ENCODE results near the gene PDE11A.

DNA sequence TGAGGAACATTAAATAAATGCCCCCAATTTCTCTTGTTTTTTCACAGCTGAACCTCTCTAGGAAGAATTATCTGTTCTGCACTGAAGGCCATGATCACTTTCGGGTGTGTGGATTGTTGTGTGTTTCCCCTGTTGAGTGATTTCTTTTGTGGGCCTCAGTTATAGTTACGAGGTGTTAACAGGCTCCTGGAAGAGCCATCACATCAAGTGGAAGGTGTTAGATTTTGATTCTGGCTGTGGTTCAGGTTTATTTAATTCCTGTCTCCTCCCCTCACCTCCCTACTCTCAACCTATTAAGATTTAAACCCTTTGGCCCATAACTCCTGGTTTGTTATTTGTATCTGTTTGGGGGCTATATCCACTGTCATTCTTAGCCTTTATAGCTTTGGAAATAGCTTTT is 497.2 kb downstream of the PDE11A start:
- TF ChIP-seq, protein P1, sequence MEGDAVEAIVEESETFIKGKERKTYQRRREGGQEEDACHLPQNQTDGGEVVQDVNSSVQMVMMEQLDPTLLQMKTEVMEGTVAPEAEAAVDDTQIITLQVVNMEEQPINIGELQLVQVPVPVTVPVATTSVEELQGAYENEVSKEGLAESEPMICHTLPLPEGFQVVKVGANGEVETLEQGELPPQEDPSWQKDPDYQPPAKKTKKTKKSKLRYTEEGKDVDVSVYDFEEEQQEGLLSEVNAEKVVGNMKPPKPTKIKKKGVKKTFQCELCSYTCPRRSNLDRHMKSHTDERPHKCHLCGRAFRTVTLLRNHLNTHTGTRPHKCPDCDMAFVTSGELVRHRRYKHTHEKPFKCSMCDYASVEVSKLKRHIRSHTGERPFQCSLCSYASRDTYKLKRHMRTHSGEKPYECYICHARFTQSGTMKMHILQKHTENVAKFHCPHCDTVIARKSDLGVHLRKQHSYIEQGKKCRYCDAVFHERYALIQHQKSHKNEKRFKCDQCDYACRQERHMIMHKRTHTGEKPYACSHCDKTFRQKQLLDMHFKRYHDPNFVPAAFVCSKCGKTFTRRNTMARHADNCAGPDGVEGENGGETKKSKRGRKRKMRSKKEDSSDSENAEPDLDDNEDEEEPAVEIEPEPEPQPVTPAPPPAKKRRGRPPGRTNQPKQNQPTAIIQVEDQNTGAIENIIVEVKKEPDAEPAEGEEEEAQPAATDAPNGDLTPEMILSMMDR (IDR thresholded peaks at IDR 0.05) = no peak
- no peak for TF ChIP-seq POLR2A (IDR thresholded peaks at IDR 0.05)
- TF ChIP-seq POLR2AphosphoS5 (IDR thresholded peaks at IDR 0.05) = no peak

Measured in transverse colon (tissue), 4 donors.